NCI-H82 treated with DMSO at 0.1 percent for 48 hours (cell line): Measurements from ENCODE around the gene HRG.

ENCODE experiments used
- DNase-seq: peaks from one replicate; lab custom pipeline; 2025; ENCODE audit not compliant: unreplicated experiment; lab: John Stamatoyannopoulos, UW

Gene HRG

GRCh38 chr3:186637686-186638085 lies 28.1 kb upstream of the HRG start:
- no peak for DNase-seq

- DNase-seq: no peak
Observed at GRCh38 chr3:186638259-186638658, 27.6 kb upstream of the HRG start.

GRCh38 chr3:186639778-186640472 lies 25.9 kb upstream of the HRG start, which contains the start of gene FETUB:
TSS of gene FETUB (plus strand) at chr3:186640399. CDS start at chr3:186640461, 62 bp downstream.
- DNase-seq: no peak

GRCh38 chr3:186640473-186640818 lies 25.4 kb upstream of the HRG start:
- DNase-seq: no peak

GRCh38 chr3:186640929-186641328 lies 24.9 kb upstream of the HRG start:
- DNase-seq: no peak

- no peak for DNase-seq
Observed at GRCh38 chr3:186642014-186642413, 23.8 kb upstream of the HRG start.

GRCh38 chr3:186643493-186643892 lies 22.3 kb upstream of the HRG start:
- DNase-seq: no peak

GRCh38 chr3:186644683-186645082 lies 21.1 kb upstream of the HRG start:
- DNase-seq: no peak

GRCh38 chr3:186646106-186646505 lies 19.7 kb upstream of the HRG start:
- DNase-seq: no peak

- DNase-seq: no peak
Observed at GRCh38 chr3:186646841-186647240, 19.0 kb upstream of the HRG start.

- no peak for DNase-seq
Observed at GRCh38 chr3:186648851-186649250, 17.0 kb upstream of the HRG start.

GRCh38 chr3:186651678-186652215 lies 14.1 kb upstream of the HRG start:
- DNase-seq: no peak

- DNase-seq: no peak
Observed at GRCh38 chr3:186653080-186653707, 12.6 kb upstream of the HRG start.

GRCh38 chr3:186653984-186654383 lies 11.8 kb upstream of the HRG start:
- no peak for DNase-seq

- DNase-seq: no peak
Observed at GRCh38 chr3:186663361-186664118, 2.3 kb upstream of the HRG start.

- no peak for DNase-seq
Observed at GRCh38 chr3:186664119-186664495, 1.7 kb upstream of the HRG start.

- no peak for DNase-seq
Observed at GRCh38 chr3:186664506-186664905, 1.3 kb upstream of the HRG start.

- no peak for DNase-seq
Observed at GRCh38 chr3:186668426-186668825, 2.6 kb downstream of the HRG start.

GRCh38 chr3:186669378-186670084 lies 3.7 kb downstream of the HRG start:
- DNase-seq: no peak

GRCh38 chr3:186670155-186670554 lies 4.3 kb downstream of the HRG start:
- no peak for DNase-seq

- DNase-seq: no peak
Observed at GRCh38 chr3:186671051-186671450, 5.2 kb downstream of the HRG start.
